ENCODE results near the gene GAS6.

The GAS6 gene

DNA sequence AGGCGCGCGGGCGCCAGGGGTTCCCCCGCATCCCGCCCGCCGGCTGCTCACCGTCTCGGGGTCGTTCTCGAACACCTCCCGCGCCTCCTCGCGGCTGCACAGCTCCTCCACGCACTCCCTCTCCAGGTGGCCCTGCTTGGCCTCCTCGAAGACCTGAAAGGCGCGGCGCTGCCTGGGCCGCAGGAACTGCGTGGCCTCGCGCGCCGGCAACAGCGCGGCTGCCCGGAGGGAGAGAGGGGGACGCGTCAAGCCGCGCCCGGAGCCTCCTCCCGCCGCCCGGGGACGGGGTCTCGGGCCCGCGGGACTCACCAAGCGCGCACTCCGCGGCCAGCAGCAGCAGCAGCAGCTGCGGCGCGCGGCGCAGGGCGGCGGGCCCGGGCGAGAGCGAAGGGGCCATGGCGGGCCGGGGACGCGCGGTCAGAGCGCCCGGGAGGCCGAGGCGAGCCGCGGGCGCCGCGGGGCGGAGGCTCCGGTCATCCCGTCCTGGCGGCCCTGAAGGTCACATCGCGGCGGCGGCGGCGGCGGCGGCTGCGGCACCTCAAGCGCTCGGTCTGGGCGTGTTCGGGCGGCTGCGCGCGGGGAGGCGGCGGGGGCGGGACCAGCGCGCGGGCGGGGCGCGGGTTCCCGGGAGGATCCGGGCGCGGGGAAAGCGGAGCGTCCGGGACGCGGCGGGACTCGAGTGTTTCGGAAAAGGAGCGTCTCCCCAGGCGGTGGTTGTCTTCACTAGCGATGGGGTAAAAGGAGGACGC is at the start of gene GAS6:
TSS of gene GAS6 (minus strand) at position 553 of the 749 bp plus-strand sequence. CDS start at position 397, 156 bp downstream.
- DNase-seq (ENCODE audit: low read depth in 3 of 3) = no peak

GRCh38 chr13:113913408-113913807 is 49.5 kb upstream of the GAS6 start:
- peak in 1 of 3 donors; percentile 23 for DNase-seq (ENCODE audit: low read depth in 3 of 3)

DNA sequence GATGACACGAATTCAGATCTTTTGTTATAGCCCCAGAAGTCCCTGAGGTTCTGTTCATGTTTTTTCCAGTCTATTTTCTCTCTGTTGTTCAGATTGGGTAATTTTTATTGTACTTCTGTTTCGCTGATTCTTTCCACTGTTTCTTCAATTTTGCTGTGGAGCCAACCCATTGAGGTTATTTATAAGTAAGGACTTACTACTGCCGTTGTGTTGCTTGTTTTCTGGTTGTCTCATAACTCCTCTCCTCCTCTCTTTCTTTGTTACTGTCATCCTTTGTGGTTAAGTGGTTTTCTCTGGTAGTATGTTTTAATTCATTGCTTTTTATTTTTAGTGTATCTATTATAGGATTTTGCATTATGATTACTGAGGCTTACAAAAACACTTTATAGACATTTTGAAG is 48.7 kb upstream of the GAS6 start:
- no peak for DNase-seq (ENCODE audit: low read depth in 3 of 3)

- no peak for DNase-seq (ENCODE audit: low read depth in 3 of 3)
These were observed 44.0 kb upstream of the GAS6 start for GRCh38 chr13:113907635-113908617.

DNA sequence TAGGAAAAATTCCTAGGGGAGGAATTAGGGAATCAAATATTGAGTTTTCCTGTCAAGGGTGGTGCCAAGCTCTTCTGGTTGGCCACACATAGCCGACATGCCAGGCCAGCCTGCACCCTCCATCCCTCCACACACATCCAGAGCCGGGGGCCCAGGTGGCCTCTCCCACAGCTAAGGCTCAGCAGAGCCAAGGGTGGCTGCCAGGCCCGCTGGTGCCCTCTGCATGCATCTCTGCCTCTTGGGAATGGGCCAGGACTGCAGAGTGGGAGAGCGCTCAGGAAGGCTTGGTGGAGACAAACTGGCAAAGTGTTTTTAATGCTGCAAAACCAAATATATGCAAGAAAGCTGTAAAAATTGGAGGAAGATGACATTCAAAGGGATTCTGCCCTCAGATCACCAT is 42.7 kb upstream of the GAS6 start:
- DNase-seq (ENCODE audit: low read depth in 3 of 3) = no peak

GRCh38 chr13:113905942-113906341 is 42.1 kb upstream of the GAS6 start:
- DNase-seq (ENCODE audit: low read depth in 3 of 3) = no peak

DNA sequence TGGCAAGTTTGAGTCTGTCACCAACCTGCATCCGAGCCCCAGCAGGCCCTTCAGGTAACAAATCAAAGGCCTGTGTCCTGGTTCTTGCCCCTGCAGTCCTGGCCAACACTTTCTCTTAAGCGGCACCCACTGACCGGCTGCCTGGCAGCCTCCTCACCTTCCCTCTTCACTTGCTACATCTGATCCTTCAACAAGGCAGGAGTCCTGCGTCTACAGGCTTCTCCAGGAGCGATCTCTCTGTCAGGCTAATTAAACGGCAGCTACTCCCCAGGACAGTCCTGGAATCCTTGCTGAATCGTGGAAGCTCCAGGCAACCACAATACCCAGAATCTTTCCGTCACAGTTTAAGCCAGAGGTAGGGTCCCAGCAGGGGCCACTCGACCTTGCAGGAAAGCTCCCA is 41.1 kb upstream of the GAS6 start:
- no peak for DNase-seq (ENCODE audit: low read depth in 3 of 3)

DNA sequence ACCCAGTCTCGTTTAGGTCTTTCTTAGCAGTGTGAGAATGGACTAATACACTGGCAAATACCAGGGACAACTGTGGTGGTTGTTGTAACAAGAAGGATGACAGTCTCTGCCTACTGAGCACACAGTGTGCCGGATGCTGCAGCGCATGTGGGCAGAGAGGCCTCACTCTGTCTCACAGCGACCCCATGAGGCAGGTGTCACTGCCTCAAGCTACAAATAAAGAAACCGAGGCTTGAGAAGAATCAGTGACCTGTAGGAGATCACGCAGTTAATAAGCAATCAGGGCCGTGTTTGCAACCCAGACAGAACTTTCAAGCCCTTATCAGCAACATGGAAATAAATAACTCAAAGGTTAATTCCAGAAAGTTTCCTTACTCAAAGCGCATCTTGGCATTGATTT is 40.5 kb upstream of the GAS6 start:
- DNase-seq (ENCODE audit: low read depth in 3 of 3) = peak in 1 of 3 donors; percentile 19

DNA sequence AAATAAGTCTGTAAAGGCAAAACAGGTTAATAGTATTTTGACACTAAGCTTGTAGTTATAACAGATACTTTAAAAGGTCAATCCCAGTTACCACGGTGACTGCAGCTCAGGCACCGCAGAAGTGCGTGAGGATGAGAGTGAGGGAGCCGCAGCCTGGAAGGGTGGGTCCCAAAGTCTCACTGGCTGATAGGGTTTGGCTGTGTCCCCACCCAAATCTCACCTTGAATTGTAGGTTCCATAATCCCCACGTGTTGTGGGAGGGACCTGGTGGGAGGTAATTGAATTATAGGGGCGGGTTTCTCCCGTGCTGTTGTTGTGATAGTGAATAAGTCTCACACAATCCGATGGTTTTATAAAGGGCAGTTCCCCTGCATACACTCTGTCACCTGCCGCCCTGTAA is 40.0 kb upstream of the GAS6 start:
- no peak for DNase-seq (ENCODE audit: low read depth in 3 of 3)

DNA sequence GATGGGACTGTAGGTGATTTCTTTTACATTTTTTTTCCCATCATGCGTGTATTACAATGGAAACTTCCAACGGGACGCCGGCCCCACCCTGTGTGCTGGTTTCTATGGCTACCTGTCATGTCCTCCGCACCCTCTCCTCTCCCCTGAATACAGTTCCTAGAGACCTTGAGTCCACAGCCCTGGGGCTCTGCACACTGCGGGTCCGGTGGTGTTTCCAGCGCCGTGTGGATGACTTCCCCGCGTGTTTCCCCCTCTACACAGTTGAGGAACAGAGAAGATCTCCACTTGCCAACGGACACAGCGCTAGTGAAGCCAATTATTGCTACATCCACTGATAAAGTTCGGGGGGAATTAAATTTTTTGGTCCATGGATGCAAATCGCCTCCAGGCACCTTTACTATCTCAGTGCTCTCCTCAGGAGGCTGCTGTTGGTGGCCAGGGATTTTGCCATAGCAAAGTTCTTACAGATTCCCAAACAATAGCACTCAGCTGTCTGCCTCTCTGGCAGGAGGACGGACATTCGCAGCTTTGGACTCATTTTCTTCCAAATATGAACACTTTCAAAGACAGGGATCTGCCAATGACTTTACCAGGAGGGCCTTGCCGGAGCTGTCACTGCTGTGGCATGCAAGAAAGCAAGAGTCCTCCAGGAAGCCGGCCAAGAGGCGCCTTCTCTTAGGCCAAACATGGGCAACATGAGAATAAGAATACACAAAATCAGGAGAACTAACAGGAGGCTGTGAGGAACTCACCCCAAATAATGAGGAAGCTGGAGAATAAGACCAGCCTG is 39.3 kb upstream of the GAS6 start:
- DNase-seq (ENCODE audit: low read depth in 3 of 3) = no peak

- DNase-seq (ENCODE audit: low read depth in 3 of 3) = no peak
These were observed 38.6 kb upstream of the GAS6 start for GRCh38 chr13:113902481-113902880.

GRCh38 chr13:113901642-113902041 is 37.8 kb upstream of the GAS6 start:
- DNase-seq (ENCODE audit: low read depth in 3 of 3) = no peak

DNA sequence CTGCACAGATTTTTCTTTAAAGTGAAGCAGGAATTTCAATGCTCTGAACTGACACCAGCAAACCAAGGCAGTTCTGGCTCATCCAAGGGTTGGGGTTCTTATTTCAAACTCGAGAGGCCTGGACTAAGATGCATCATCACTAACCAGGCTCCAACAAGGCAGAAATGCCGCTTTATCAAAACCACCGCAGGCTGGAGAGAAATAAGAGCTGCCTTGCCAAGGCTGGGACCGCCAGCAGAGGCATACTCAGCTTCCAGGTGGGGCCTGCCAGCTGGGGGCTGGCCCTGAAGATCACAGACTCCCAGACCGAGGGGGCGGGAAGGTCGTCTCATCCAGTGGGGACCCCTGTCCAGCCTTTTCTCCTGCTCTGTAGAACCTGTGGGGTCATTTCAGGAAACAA is 37.4 kb upstream of the GAS6 start:
- DNase-seq (ENCODE audit: low read depth in 3 of 3) = no peak

- no peak for DNase-seq (ENCODE audit: low read depth in 3 of 3)
These were observed 36.8 kb upstream of the GAS6 start for GRCh38 chr13:113900646-113901045.

DNA sequence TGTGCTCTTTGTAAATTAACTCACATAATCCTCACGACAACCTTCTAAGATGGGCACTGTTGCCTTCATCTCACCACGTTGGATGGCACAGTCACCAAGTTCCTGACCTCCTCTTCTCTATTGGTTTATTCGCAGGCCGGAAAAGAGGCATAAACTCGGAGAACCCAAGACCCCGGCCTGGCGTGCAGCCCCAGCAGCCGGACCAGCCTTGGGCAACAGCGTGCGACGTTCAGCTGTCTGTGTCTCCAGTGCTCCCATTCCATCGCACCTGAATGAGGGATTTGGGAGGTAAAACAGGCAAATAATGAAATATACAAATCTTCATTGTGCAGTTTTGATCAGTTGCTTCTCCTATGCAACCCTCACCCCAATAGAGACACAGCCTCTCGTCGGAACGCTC is 34.5 kb upstream of the GAS6 start:
- no peak for DNase-seq (ENCODE audit: low read depth in 3 of 3)

GRCh38 chr13:113897966-113898365 is 34.1 kb upstream of the GAS6 start:
- no peak for DNase-seq (ENCODE audit: low read depth in 3 of 3)

GRCh38 chr13:113897161-113897560 is 33.3 kb upstream of the GAS6 start:
- DNase-seq (ENCODE audit: low read depth in 3 of 3) = no peak

GRCh38 chr13:113895436-113895835 is 31.6 kb upstream of the GAS6 start:
- DNase-seq (ENCODE audit: low read depth in 3 of 3) = no peak

- DNase-seq (ENCODE audit: low read depth in 3 of 3) = no peak
These were observed 27.1 kb upstream of the GAS6 start for GRCh38 chr13:113890774-113891480.

- DNase-seq (ENCODE audit: low read depth in 3 of 3) = no peak
These were observed 25.6 kb upstream of the GAS6 start for GRCh38 chr13:113889467-113889866.

GRCh38 chr13:113888701-113889330 is 24.9 kb upstream of the GAS6 start:
- DNase-seq (ENCODE audit: low read depth in 3 of 3) = no peak
